ENCODE results near the gene CTDNEP1.

GRCh38 chr17:7249214-7249613, 2.3 kb downstream of the CTDNEP1 start:
- TF ChIP-seq CTCF (optimal IDR thresholded peaks at IDR 0.05 in 1 of 3, IDR thresholded peaks at IDR 0.05 in 1 of 3, conservative IDR thresholded peaks at IDR 0.05 in 1 of 3; ENCODE audit: extremely low read depth in 1 of 3, insufficient read depth in 2 of 3, low read length in 3 of 3) = no peak
- TF ChIP-seq EZH2 (IDR thresholded peaks at IDR 0.05; ENCODE audit: low read length) = no peak

All from keratinocyte (primary cell).